Endothelial cell of umbilical vein (primary cell): ENCODE results near the gene AQP1. TPM values are rescaled to one million over a fixed set of nuclear protein-coding genes. Genes with fewer than 3 reads are reported as not detected.

Experiments
- BruUV-seq: library from RNA; stranded (reverse); fragments of 400-500 nt; replicated peaks from 2 replicates; lab custom pipeline; 2021; lab: Mats Ljungman, UMichigan
- CTCF ChIA-PET: fragments of 300-600, 350-600 bp; sonication (Branson Sonifier 250); formaldehyde crosslinking; loops from one replicate; lab custom pipeline; 2021; ENCODE audit warnings: antibody characterized with exemption, inconsistent platforms; lab: Charles Lee
- POLR2A ChIA-PET: fragments of 300-600, 350-600 bp; sonication (Branson Sonifier 250); formaldehyde crosslinking; loops from one replicate; lab custom pipeline; 2021; ENCODE audit warnings: antibody characterized with exemption, inconsistent platforms; lab: Charles Lee
- DNase-seq: peaks from one replicate; pipeline ENCODE4 v3.0.0-alpha.2; 2011; ENCODE audit warnings: low read depth, low spot score
- FAIRE-seq: peaks from 2 replicates; lab custom pipeline; 2011; peaks lifted over from hg19 to GRCh38; lab: Jason Lieb, UNC
- H2AFZ ChIP-seq: 2 replicates; pipeline ENCODE4 v1.6.0; 2012; ENCODE audit warnings: low read depth, low read length, control low read depth, inconsistent platforms
- H3K27ac ChIP-seq: 2 replicates; pipeline ENCODE4 v1.5.1; 2011; ENCODE audit warnings: low read depth, mild to moderate bottlenecking, control low read depth, low read length, moderate library complexity; ENCODE audit not compliant: insufficient read depth
- H3K27me3 ChIP-seq, 2 experiments: 2 replicates each; pipeline versions ENCODE4 v1.6.0 to v1.6.1; 2011; ENCODE audit warnings: low read length in 2 of 2, mixed read lengths in 1 of 2; ENCODE audit not compliant: control insufficient read depth in 2 of 2, insufficient read depth in 2 of 2
- H3K36me3 ChIP-seq, 2 experiments: 2 replicates in 1 of 2; 3 replicates in 1 of 2; pipeline ENCODE4 v1.5.1; 2011; ENCODE audit warnings: low read length in 2 of 2, mild to moderate bottlenecking in 1 of 2, moderate library complexity in 1 of 2; ENCODE audit not compliant: control insufficient read depth in 2 of 2, insufficient read depth in 2 of 2; ENCODE audit errors: extremely low read depth in 1 of 2
- H3K4me1 ChIP-seq: 3 replicates; pipeline ENCODE4 v1.5.1; 2011; ENCODE audit warnings: mild to moderate bottlenecking, low read length; ENCODE audit not compliant: control insufficient read depth, insufficient read depth; ENCODE audit errors: extremely low read depth
- H3K4me2 ChIP-seq: 2 replicates; pipeline ENCODE4 v1.6.1; 2011; ENCODE audit warnings: low read length, control low read depth, mixed read lengths; ENCODE audit not compliant: insufficient read depth
- H3K4me3 ChIP-seq, 3 experiments: fragments of 200-600 bp in 1 of 3; sonication (generic), shearing (Covaris generic) in 1 of 3; replicated peaks in 1 of 3; 2 replicates each; pipeline ENCODE4 v1.5.1; 2011 to 2016; ENCODE audit warnings: control low read depth in 3 of 3, low read length in 3 of 3, mild to moderate bottlenecking in 2 of 3, inconsistent platforms in 1 of 3, low read depth in 1 of 3, moderate library complexity in 1 of 3; ENCODE audit not compliant: insufficient read depth in 1 of 3
- H3K79me2 ChIP-seq: 2 replicates; pipeline ENCODE4 v1.6.0; 2012; ENCODE audit warnings: low read length, inconsistent platforms; ENCODE audit not compliant: control insufficient read depth, insufficient read depth
- H3K9ac ChIP-seq: replicated peaks from 2 replicates; pipeline ENCODE3; 2011; ENCODE audit warnings: low read length, control low read depth; ENCODE audit not compliant: insufficient read depth; ENCODE audit errors: extremely low read depth
- H3K9me1 ChIP-seq: replicated peaks from 3 replicates; pipeline ENCODE4 v1.6.0; 2011; ENCODE audit warnings: mild to moderate bottlenecking, low read length; ENCODE audit not compliant: control insufficient read depth, insufficient read depth; ENCODE audit errors: extremely low read depth
- H3K9me3 ChIP-seq: replicated peaks from 2 replicates; pipeline ENCODE4 v1.5.1; 2012; ENCODE audit warnings: low read length, inconsistent platforms; ENCODE audit not compliant: control insufficient read depth, insufficient read depth
- H4K20me1 ChIP-seq: replicated peaks from 2 replicates; pipeline ENCODE3; 2011; ENCODE audit warnings: mild to moderate bottlenecking, low read length; ENCODE audit not compliant: control insufficient read depth, insufficient read depth; ENCODE audit errors: extremely low read depth
- CTCF ChIP-seq, 2 donors: IDR thresholded peaks; 1 replicate in 1 of 2; 2 replicates in 1 of 2; pipeline ENCODE4 v1.5.1; 2011; ENCODE audit warnings: low read length in 2 of 2, mild to moderate bottlenecking in 2 of 2, moderate library complexity in 2 of 2, control low read depth in 1 of 2, inconsistent platforms in 1 of 2, low read depth in 1 of 2; ENCODE audit not compliant: insufficient read depth in 1 of 2; ENCODE audit errors: extremely low read depth in 1 of 2
- EZH2 ChIP-seq: IDR thresholded peaks from 2 replicates; pipeline ENCODE4 v1.6.1; 2012; ENCODE audit warnings: borderline replicate concordance, low read depth, mild to moderate bottlenecking, moderate library complexity, low read length, inconsistent platforms; ENCODE audit not compliant: severe bottlenecking
- FOS ChIP-seq: IDR thresholded peaks from 2 replicates; pipeline ENCODE4 v1.6.1; 2011; ENCODE audit warnings: mild to moderate bottlenecking, low read length, moderate library complexity, borderline replicate concordance; ENCODE audit not compliant: insufficient read depth
- GATA2 ChIP-seq: IDR thresholded peaks from 2 replicates; pipeline ENCODE4 v1.7.0; 2011; ENCODE audit warnings: low read depth, mild to moderate bottlenecking, moderate library complexity, mixed read lengths, low read length; ENCODE audit not compliant: insufficient read length, insufficient read depth
- JUN ChIP-seq: IDR thresholded peaks from 2 replicates; pipeline ENCODE4 v1.6.1; 2011; ENCODE audit warnings: borderline replicate concordance, low read depth; ENCODE audit not compliant: insufficient read length, insufficient read depth
- MAX ChIP-seq: IDR thresholded peaks from 2 replicates; pipeline ENCODE4 v1.6.1; 2011; ENCODE audit not compliant: insufficient read depth, insufficient read length
- MYC ChIP-seq: IDR thresholded peaks from one replicate; pipeline ENCODE4 v1.6.1; 2011; ENCODE audit warnings: mild to moderate bottlenecking, low read depth, low read length
- POLR2A ChIP-seq: IDR thresholded peaks from 2 replicates; pipeline ENCODE4 v1.6.1; 2012; ENCODE audit warnings: low read depth, mild to moderate bottlenecking, control low read depth, low read length
- POLR2AphosphoS5 ChIP-seq: IDR thresholded peaks from 2 replicates; pipeline ENCODE4 v1.6.1; 2012; ENCODE audit warnings: low read depth, mild to moderate bottlenecking, control low read depth, low read length, moderate library complexity; ENCODE audit not compliant: insufficient read depth
- dilution Hi-C: fragments of 300-500 bp; cut with MboI; formaldehyde crosslinking; loops from one replicate; pipeline ENCODE4 v1.15.0; 2019; ENCODE audit warnings: low sequenced_read_pairs; ENCODE audit not compliant: extremely low pct_ligation_motif_present
- intact Hi-C: fragments of 100-400 bp; cut with micrococcal nuclease; formaldehyde crosslinking; loops from one replicate; pipeline ENCODE4 v1.10.0; 2022
- polyA plus RNA-seq, 4 experiments: library from polyadenylated mRNA; depleted of rRNA in 3 of 4; stranded (reverse) in 3 of 4; unstranded in 1 of 4; fragments of >200 nt; gene quantifications; 2 replicates each; pipeline versions ENCODE4 v1.2.1 to v1.2.3, GENCODE V29; 2011 to 2012; ENCODE audit warnings: missing spikeins in 1 of 4
- total RNA-seq: library from RNA; stranded (reverse); gene quantifications from 2 replicates; pipeline ENCODE4 v1.2.3, GENCODE V29; 2021

Gene AQP1
- total and polyA plus RNA-seq, 2 donors (not counting 3 experiments of a cell fraction or from before 2014, with no cell fraction given): 11.7 to 15.9 TPM

GRCh38 chr7:30896036-30896435 lies 15.6 kb upstream of the AQP1 start:
- ChIA-PET POLR2A (no interaction called here), CTCF (interaction anchor here (0.8 to 1.3 kb wide), 2 partner anchors 88 to 92 kb away, joined by 3 to 4 read pairs; no protein-coding TSS in a partner anchor)
- no peak for TF ChIP-seq POLR2A
- no peak for TF ChIP-seq FOS
- TF ChIP-seq CTCF (IDR thresholded peaks at IDR 0.05; ENCODE audit: extremely low read depth in 1 of 2, insufficient read depth in 1 of 2, low read depth in 1 of 2, low read length in 2 of 2): no peak
- TF ChIP-seq POLR2AphosphoS5: no peak
- TF ChIP-seq EZH2: no peak
- no peak for TF ChIP-seq MYC
- TF ChIP-seq MAX: no peak
- TF ChIP-seq GATA2: no peak
- no peak for TF ChIP-seq JUN

More at GRCh38 chr7:30896036-30896435, 15.6 kb upstream of the AQP1 start:
- H3K27ac ChIP-seq: no peak overlapping the region
- H2AFZ ChIP-seq: no peak overlapping the region
- H3K4me1 ChIP-seq: peaks cover 23% of the 10 kb centered on the region
- no peaks in the 10 kb centered on the region for H4K20me1 ChIP-seq
- no peak overlapping the region for H3K4me2 ChIP-seq
- no peak overlapping the region for H3K4me3 ChIP-seq
- dilution Hi-C loops (no loop called here), intact Hi-C loops (no loop called here)
- H3K9me3 ChIP-seq: no peaks in the 10 kb centered on the region
- BruUV-seq: no TSS peak
- H3K9me1 ChIP-seq: no peaks in the 10 kb centered on the region
- H3K79me2 ChIP-seq: no peaks in the 10 kb centered on the region
- no peak overlapping the region for H3K9ac ChIP-seq
- H3K27me3 ChIP-seq: peaks cover 6 to 9% of the 10 kb centered on the region in 2 experiments
- no peak for DNase-seq
- no peak for FAIRE-seq
- no peaks in the 10 kb centered on the region for H3K36me3 ChIP-seq
